Umbilical cord (tissue), 2 donors: ENCODE data around the gene ING4. TPM values are rescaled to one million over a fixed set of nuclear protein-coding genes. Genes with fewer than 3 reads are reported as not detected.

Experiments used
- DNase-seq: peaks from one replicate; pipeline ENCODE4 v3.0.0-alpha.2; 2015; ENCODE audit warnings: low spot score
- total RNA-seq: library from RNA; depleted of rRNA; stranded (reverse); fragments of >200 nt; gene quantifications from one replicate; pipeline ENCODE4 v1.2.3, GENCODE V29; 2014; ENCODE audit warnings: low replicate concordance; ENCODE audit not compliant: insufficient read depth

Gene ING4
- total RNA-seq, 1 donor from 2014 or later = 20.9 TPM

DNA sequence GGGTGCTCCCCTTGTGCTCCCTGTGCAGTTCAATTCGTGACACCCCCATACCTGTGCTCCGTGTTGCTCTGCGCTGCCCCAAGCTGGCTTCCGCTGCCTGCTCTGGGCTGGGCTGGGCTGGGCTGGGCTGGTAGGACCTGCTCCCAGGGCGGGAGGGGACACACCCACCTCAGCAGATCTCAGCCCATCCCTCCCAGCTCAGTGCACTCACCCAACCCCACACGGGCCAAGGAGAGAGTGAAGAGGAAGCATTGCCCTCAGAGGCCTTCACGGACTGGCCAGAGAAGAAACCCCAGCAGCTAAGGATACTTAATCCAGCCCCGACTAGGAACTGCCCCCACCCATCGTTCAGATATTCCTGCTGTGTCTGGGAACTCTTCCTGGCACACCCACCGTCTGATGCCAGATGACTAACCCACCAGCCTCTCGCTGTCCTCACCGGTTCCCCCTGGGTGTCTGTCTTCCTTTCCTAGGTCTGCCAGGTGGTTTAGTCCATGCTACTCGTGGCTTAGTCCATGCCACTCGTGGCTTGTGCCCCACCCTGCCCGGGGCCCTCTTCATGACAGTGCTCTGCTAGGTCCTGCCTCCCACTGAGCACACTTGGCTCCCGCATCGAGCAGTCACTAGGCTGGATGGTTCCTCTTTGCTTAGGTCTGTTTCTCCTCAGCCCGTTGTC, 26.9 kb downstream of the ING4 start, which contains the start of gene LPAR5:
Gene LPAR5 (minus strand): TSS at position 104 of the 676 bp plus-strand sequence. CDS start 14,711 bp downstream, outside the sequence.
- peak; percentile 87 for DNase-seq

DNA sequence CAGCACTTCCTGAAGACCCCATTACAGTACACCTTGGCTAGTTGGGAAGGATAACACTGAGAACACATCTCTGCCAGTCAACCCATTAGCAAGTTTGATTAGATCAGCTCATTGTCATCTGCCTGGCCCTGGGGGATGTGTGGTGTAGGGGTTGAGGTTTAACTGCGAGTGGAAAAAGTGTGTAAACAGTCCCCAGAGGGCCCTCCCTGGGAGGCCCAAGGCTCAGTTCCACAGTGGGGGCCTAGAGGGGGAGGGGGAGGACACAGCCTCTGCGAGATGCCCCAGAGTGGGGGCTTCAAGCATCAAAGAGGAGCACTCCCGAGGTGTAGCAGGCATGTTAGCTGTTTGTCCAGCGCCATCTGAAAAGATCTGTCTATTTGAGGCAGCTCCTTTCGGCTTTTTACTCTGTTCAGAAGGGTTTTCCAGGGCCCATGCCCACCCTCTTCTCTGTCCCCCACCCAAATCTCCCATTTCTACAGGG, 27.5 kb downstream of the ING4 start:
- no peak for DNase-seq

DNA sequence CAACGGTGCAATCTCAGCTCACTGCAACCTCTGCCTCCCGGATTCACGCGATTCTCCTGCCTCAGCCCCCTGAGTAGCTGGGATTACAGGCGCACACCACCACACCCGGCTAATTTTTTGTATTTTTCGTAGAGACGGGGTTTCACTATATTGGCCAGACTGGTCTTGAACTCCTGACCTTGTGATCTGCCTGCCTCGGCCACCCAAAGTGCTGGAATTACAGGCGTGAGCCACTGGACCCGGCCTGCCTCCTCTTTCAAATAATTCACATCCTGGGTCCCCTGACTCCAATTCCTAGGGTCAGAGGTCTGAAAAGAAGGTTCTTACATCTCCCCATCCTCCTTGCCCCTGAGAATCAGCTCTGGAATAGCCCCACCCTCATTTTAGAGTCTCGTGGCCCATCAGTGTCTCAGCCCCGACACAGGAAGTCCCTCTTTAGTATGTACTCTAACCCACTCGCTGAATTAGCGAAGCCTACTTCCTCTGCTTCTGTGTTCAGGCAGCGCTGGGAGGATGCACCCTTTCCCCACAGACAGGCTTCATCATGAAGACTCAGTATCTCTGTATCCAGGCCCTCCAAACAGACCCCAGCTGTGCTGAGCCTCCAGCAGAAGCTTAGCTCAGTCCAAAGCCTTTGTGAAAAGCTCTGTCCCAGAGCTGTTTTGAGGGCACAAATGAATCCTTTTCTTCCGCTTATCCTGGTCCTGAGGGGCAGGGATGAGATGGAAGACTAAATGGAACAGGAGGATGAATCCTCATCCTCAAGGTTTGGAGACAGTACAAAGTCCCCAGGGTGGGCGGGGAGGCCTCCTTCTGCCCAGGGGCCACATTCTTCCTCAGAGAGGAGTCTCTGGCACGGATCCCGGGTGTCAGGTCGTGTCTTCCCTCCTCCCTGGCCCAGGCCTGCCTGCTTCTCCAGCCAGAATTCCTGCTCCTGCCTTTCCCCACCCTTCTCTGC, 30.6 kb downstream of the ING4 start:
- DNase-seq = peak; percentile 77

DNA sequence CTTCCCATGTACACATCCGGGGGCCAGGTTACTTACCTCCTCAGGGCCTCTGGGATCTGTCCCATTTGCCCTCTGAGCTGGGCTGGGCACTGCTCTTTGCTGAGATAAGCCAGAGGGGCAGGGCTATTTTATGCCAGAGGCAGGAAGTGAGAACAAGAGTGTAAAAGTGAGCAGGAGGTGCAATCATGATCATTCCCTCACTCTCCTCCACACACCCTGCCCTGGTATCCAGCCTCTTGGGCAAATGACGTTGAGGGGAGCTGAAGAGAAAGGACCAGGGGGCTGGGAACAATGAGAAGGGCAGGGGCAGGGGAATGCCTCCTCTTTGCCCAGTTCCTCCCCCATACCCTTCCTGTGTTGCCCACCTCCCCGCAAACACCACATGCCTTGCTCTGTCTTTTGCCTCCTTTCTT, 31.4 kb downstream of the ING4 start:
- no peak for DNase-seq

DNA sequence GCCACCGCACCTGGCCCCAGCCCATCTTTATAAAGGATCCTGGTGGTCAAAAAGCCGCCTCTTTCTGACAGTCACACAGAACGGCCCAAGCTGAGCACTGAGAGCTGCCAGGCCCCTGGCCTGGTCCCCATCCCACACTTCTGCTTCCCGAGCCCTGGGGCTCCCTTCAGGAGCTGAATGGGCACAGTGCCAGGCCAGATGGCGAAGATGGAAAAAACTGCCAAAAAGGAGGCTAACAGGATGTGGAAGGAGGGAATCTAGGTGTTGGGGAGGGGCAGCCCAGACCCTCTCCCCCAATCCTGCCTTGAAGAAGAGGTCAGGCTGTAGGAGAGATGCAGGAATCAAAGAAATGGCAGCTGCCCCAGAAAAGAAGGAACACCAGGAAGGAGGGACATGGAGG, 32.2 kb downstream of the ING4 start:
- no peak for DNase-seq

DNA sequence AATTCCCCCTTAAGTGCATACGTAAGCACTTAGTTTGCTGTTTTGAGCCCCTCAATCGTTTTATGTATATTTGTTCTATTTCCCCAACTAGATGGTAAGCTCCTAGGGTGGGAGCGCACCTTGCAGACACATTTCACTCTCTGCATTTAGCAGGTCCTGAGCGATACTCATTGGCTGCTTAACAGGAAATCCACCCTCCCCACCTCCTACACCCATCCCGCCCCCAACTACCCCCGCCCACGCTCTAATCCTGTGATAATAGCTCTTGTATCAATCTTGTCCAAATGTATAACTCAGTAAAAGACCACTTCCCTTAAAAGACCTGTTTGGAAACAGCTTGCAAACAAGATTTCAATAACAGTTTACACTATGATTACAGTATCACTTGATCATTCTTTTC, 35.3 kb downstream of the ING4 start:
- no peak for DNase-seq

DNA sequence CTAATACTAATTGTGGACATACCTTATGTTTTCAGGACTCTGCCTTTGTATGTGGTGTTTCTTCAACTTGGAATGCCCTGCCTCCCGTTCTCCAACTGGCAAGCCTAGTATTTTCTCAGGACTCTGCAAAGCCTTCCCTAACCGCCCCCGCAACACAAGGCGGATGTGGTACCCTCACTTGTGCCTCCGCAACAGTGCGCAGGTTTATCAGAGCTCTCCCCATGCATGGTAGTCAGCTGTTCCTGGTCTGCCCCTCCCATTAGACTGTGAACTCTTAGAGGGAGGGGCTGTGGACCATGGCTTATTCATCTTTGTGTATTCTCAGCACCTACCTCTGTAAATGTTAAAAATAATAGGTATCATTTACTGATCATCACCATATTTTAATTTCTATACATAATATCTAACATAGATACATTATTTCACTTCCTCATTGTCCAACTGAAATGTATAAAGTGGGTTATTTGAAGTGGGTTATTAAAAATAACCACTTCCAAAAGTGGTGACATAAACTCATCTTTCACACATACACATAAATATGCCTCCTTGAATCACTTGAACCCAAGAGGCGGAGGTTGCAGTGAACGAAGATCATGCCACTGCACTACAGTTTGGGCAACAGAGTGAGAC, 36.1 kb downstream of the ING4 start:
- DNase-seq = no peak

DNA sequence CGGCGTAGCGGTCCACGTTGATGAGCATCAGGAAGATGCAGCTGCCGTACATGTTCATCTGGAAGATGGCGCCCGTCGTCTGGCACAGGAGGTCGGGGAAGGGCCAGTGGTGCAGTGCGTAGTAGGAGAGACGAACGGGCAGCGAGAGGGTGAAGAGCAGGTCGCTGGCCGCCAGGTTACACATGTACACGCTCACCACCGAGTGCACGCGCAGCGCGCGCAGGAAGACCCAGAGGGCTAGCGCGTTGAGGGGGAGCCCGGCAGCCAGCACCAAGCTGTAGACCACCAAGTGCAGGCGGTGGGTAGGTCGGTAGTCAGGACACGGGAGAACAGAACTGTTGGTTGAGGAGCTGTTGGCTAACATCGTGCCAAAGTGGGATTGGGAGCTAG, 42.0 kb downstream of the ING4 start:
- no peak for DNase-seq

DNA sequence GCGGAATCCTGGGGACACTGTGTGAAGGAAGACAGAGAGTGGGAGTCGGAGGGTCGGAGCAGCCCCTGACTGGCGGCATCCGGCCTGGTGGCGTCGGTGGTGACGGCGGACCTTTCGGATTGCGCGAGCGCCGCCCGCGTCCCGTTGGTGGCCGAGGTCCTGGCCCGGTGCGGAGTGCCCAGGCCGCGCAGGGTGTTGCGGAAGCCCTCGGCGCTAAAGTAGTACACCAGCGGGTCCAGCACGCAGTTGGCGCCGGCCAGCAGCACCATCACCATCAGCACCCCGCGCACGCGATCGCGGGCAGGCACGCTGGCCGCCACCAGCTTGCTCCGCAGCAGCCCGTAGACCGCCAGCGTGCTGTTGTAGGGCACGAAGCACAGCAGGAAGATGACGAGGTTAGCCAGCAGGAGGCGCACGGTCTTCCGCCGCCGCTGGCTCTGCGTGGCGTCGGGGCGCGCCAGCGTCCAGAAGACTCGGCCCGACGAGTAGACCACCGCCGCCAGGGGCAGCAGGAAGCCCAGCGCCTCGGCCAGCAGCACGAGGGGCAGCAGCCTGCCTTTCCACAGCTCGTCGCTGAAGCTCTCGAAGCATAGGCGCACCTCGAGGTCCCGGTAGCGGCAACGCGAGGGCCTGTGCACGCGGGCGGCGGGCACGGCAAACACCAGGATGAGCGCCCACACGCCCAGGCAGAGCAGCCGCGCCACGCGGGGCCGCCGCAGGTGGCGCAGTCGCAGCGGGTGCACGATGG, 42.6 kb downstream of the ING4 start:
- peak; percentile 65 for DNase-seq

DNA sequence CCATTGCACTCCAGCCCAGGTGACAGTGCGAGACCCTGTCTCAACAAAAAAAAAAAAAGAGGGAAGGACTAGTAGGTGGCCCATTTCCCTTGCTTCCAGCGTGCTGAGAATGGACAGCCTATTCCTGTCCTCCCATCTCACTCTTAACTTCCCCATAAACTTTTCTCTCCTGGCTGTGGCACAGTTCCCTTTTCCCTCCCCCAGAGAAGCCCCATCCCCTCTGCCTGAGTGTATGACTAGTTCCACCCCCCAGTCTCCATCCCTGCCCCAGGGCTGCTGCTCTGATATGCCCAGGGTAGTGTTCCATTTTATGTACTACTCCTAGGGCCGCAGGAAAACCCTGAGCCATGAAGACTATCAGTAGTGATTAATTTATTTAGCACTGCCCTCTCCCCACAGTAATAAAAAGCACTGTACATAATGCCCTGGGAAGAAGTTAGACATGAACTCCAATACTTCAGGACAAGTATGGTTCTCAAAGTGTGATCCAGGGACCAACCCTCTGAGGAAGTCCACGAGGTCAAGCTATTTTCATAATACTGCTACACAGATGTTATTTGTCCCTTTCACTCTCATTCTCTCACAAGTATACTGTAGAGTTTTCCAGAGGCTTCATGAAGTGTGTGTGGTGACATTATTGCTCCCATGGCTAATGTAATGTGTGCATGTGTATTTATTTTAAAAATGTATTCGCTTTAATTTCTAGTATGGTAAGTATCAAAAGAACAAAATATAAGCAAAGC, 44.3 kb downstream of the ING4 start:
- DNase-seq = no peak

DNA sequence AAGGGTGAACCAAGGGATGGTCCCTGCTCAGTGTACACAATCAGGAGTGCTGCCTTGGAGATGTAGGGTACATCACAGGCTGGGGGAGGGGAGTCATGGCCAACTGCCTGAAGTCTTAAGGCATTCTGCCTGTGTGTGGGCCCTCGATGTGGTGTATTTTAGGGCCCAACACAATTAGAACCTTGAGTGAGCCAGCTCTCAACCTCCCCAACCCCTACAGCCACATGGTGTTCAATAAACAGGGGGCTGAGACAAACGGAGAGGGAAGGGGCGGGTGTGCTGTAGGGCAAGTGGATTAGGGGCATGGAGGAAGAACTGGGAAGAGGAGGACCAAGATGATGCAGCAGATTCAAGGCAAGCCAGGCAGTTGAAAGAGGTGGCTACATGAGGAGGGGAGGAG, 47.1 kb downstream of the ING4 start:
- no peak for DNase-seq

DNA sequence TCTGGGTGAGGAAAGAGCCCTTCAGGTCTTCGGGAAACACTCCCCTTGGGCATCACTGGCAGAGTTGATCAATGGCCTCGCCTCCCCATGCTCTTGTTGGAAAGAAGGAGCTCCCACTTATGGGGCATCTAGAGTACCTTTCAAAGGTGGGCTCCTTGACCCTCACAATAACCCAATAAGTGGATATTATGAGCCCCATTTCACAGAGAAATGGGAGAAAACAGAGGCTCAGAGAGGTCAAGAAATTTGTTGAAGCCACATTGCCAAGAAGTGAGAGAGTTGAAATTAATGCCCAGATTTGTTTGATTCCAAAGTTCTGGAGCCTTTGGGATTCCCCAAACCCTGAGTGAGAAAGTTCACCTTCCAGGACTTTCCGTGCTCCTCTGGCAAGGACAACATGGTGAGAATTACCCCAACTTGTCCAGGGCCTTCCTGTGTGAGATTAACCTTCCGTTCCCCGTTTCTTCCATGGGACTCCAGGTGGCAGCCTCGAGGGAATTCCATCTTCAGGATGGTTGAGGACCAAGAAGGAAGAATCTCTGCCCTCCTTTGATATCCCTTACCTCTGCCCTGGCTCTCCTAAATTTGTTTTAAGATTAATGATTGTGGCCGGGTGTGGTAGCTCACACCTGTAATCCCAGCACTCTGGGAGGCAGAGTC, 48.3 kb downstream of the ING4 start:
- no peak for DNase-seq

DNA sequence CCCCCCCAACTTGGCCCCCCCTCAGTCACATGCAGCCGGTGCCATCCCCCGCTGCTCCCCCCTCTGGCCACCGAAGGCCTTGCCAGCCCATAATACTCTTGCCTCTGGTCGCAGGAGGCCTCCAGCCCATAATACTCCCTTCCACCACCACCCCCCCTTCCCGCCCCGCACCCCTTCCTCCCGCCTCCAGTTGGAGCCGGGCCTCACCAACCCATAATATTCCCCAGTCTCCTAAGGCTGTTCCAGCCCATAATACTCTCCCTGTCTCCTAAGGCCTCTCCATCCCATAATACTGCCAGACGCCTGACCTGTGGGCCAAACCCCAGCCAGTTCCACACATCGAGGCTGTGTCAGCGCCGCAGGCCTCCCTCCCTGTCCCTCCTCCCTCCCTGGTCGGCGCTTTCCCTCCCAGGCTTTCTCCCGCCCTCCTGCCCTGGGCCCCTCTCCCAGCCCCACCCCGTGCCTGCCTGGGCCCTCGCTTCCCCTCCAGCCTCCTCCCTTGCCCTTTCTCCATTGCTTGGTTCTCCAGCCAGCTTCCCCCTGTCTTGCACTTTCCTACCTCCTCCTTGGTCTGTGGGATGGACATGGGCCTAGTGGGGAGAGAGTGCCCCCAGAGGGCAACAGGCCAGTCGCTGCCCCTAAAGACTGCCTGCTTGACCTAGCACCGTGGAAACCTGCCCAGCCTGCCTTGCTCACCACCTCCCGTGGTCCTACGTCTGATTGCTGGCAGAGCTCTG, 49.0 kb downstream of the ING4 start:
- peak; percentile 100 for DNase-seq

DNA sequence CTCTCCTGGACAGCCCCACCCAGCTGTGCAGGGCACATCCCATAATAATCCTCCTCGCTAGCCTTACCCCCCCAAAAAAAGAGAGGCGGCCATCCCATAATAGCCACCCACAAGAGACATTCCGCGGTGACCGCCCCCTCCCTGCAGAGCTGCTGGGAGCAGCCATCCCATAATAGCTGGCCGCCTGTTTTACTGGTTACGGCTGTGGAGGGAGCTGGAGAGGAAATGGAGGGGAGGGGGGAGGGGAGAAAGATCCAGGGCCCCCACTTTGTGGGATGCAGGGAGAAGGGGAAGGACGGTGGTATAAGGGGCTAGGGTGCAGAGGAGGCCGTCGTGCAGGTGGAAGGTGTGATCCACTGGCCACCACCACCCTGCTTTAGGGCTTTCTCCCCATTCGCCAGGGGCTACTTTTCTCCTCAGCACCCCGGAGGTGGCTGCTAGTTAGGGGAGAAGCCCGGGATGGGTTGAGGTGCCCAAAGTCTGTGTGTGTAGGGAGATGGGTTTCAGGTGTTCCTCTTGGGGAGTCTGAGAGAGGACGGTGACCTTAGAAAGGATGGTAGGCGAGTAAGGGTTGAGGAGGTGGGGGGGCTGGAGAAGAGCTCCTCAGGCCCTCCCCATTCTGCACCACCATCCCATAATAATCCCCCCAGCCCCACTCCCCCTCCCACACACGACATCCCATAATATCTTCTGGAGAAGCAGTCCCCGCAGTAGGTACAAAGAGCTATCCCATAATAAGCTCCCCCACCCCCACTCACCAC, 49.7 kb downstream of the ING4 start:
- DNase-seq = peak; percentile 93

DNA sequence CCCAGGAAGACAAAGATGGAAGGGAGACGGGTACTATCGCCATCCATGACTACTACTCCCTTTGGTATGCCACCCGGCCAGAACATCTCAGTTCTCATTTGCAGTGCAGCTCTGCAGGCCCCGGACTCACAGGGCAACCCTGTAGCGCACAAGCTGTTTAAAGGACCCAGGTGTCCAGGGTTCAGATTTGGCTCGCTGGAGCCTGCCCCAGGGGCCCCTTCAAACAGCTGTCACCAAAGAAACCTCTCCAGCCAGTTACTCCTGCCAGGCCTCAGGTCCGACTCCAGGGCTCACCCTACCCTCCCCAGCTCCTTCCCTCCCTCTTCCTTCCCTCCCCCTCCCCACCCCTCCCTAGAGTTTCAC, 50.3 kb downstream of the ING4 start:
- no peak for DNase-seq

DNA sequence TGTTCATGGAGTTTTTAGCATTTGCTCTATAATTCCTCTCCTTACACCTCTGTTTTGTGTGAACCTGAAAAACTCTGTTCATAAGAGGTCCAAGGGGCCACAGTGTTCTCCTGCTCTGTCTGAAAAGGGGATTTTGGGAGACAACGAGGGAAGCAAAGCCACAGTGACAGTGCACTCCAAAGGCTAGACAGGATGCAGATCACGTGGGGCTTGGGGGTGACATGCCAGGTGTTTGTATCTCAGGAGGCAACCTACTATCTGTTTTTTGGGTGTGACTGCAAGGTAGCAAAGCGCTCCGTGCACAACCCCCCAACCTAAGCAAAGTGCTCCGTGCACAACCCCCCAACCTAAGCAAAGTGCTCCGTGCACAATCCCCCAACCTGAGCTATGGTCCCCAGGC, 50.7 kb downstream of the ING4 start:
- no peak for DNase-seq

DNA sequence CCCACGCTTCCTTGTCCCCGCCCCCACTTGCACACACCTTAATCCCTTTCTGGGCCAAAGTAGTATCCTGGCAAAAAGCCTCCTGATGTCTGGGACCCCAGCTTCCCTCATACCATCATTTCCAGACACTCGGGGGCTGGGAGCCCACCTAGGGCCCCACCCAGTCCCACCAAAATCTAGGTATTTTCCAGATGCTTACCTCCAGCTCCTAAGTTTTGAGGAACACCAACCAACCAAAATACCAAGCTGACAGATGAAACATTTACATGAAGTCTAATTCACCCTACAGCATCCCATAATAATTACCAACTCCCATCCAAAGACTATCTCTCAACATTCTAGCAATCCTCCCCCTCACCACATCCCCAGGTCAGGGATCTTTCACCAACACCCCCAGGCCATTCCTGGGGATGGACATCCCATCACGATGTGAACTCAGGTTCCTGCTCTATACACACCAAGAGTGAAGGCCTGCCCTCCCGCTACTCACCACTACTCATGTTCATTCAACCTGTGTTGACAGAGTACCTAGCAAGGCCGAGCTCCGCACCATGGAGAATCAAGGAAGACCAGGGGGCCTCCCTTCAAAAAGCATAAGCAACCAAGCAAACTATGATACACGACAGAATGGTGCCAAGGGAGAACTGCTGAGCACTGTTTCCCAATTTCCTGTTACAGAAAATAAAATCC, 54.2 kb downstream of the ING4 start:
- DNase-seq = peak; percentile 34
